H1 (cell line): ENCODE results near the gene LARP6. TPM values are rescaled to one million over a fixed set of nuclear protein-coding genes. Genes with fewer than 3 reads are reported as not detected.

Experiments used
- CTCF ChIA-PET: fragments of 300-600 bp; sonication (Branson Sonifier 250); formaldehyde crosslinking; loops from one replicate; lab custom pipeline; 2021; ENCODE audit not compliant: partially characterized antibody; lab: Charles Lee
- POLR2A ChIA-PET: fragments of 300-600 bp; sonication (Branson Sonifier 250); formaldehyde crosslinking; loops from one replicate; lab custom pipeline; 2021; ENCODE audit warnings: inconsistent platforms; ENCODE audit not compliant: partially characterized antibody; lab: Charles Lee
- DNase-seq, 2 experiments: peaks; one replicate each; pipeline versions ENCODE4 v3.0.0 to v3.0.0-alpha.2; 2010 to 2022; ENCODE audit warnings: low spot score in 2 of 2, low read depth in 1 of 2, mixed read lengths in 1 of 2
- FAIRE-seq: peaks from 2 replicates; lab custom pipeline; 2011; peaks lifted over from hg19 to GRCh38; lab: Jason Lieb, UNC
- H2AFZ ChIP-seq: 2 replicates; pipeline ENCODE4 v1.8.1; 2012; ENCODE audit warnings: low read length, inconsistent platforms
- H2AK5ac ChIP-seq: 2 replicates; pipeline ENCODE4 v1.6.1; 2013; ENCODE audit warnings: low read depth, low read length
- H2BK120ac ChIP-seq: replicated peaks from 2 replicates; pipeline ENCODE3; 2013; ENCODE audit warnings: low read depth, low read length, inconsistent platforms
- H2BK12ac ChIP-seq: 2 replicates; pipeline ENCODE4 v1.6.1; 2013; ENCODE audit warnings: low read depth, low read length
- H2BK15ac ChIP-seq: 2 replicates; pipeline ENCODE4 v1.6.1; 2013; ENCODE audit warnings: low read length
- H2BK20ac ChIP-seq: 2 replicates; pipeline ENCODE4 v1.6.1; 2013; ENCODE audit warnings: low read length
- H2BK5ac ChIP-seq: 2 replicates; pipeline ENCODE4 v1.6.1; 2013; ENCODE audit warnings: low read depth, low read length
- H3K14ac ChIP-seq: 2 replicates; pipeline ENCODE4 v1.6.1; 2013; ENCODE audit warnings: inconsistent platforms; ENCODE audit not compliant: insufficient read length
- H3K18ac ChIP-seq: 2 replicates; pipeline ENCODE4 v1.6.1; 2013; ENCODE audit warnings: low read length; ENCODE audit errors: extremely low read depth
- H3K23ac ChIP-seq: 2 replicates; pipeline ENCODE4 v1.6.1; 2013; ENCODE audit warnings: inconsistent platforms; ENCODE audit not compliant: insufficient read length
- H3K23me2 ChIP-seq: 2 replicates; pipeline ENCODE4 v1.6.1; 2013; ENCODE audit warnings: low read depth, low read length
- H3K27ac ChIP-seq: 2 replicates; pipeline ENCODE4 v1.6.1; 2011; ENCODE audit warnings: low read depth, low read length, inconsistent platforms
- H3K27me3 ChIP-seq, 4 experiments: replicated peaks in 1 of 4; 1 replicate in 1 of 4; 2 replicates in 3 of 4; pipeline versions ENCODE4 v1.6.1 to v1.8.1; 2011 to 2013; ENCODE audit warnings: low read length in 3 of 4, mild to moderate bottlenecking in 3 of 4, inconsistent platforms in 2 of 4, mixed read lengths in 2 of 4, moderate library complexity in 1 of 4; ENCODE audit not compliant: control insufficient read depth in 3 of 4, insufficient read depth in 3 of 4; ENCODE audit errors: extremely low read depth in 1 of 4
- H3K36me3 ChIP-seq, 4 experiments: 2 replicates each; pipeline versions ENCODE4 v1.6.1 to v1.8.1; 2011 to 2013; ENCODE audit warnings: mild to moderate bottlenecking in 4 of 4, low read length in 3 of 4, moderate library complexity in 2 of 4, control low read depth in 1 of 4, inconsistent platforms in 1 of 4; ENCODE audit not compliant: insufficient read depth in 4 of 4, control insufficient read depth in 2 of 4
- H3K4ac ChIP-seq: replicated peaks from 2 replicates; pipeline ENCODE3; 2013; ENCODE audit warnings: low read length, low read depth, mixed read lengths, inconsistent platforms; ENCODE audit not compliant: insufficient read length
- H3K4me1 ChIP-seq, 4 experiments: replicated peaks in 1 of 4; 1 replicate in 1 of 4; 2 replicates in 3 of 4; pipeline versions ENCODE4 v1.6.1 to v1.8.1; 2011 to 2013; ENCODE audit warnings: low read length in 3 of 4, inconsistent platforms in 2 of 4, mixed read lengths in 1 of 4; ENCODE audit not compliant: insufficient read depth in 4 of 4, control insufficient read depth in 3 of 4
- H3K4me2 ChIP-seq, 2 experiments: 2 replicates each; pipeline versions ENCODE4 v1.6.1 to v1.8.1; 2011 to 2013; ENCODE audit warnings: low read depth in 2 of 2, low read length in 2 of 2, control low read depth in 1 of 2, inconsistent platforms in 1 of 2, mild to moderate bottlenecking in 1 of 2; ENCODE audit not compliant: insufficient read depth in 1 of 2
- H3K4me3 ChIP-seq, 4 experiments: fragments of 200-600, 300-600 bp in 1 of 4; sonication (generic), shearing (Covaris generic), sonication (Bioruptor Twin) in 1 of 4; 2 replicates each; pipeline versions ENCODE4 v1.5.1 to v1.8.1; 2011 to 2016; ENCODE audit warnings: low read length in 4 of 4, low read depth in 3 of 4, control low read depth in 2 of 4, inconsistent platforms in 2 of 4, mild to moderate bottlenecking in 2 of 4, mixed read lengths in 1 of 4, moderate library complexity in 1 of 4; ENCODE audit not compliant: insufficient read depth in 2 of 4; ENCODE audit errors: extremely low read depth in 1 of 4
- H3K56ac ChIP-seq: replicated peaks from 2 replicates; pipeline ENCODE3; 2013; ENCODE audit warnings: low read depth, mild to moderate bottlenecking, mixed read lengths, low read length, inconsistent platforms; ENCODE audit not compliant: insufficient read length
- H3K79me1 ChIP-seq: 2 replicates; pipeline ENCODE4 v1.6.1; 2013; ENCODE audit warnings: low read depth, low read length, control low read depth
- H3K79me2 ChIP-seq, 2 experiments: 2 replicates each; pipeline versions ENCODE4 v1.6.1 to v1.8.1; 2012 to 2013; ENCODE audit warnings: low read length in 2 of 2, mild to moderate bottlenecking in 2 of 2, inconsistent platforms in 1 of 2; ENCODE audit not compliant: insufficient read depth in 2 of 2, control insufficient read depth in 1 of 2
- H3K9ac ChIP-seq, 4 experiments: replicated peaks in 1 of 4; 1 replicate in 1 of 4; 2 replicates in 3 of 4; pipeline versions ENCODE4 v1.6.1 to v1.8.1; 2011 to 2013; ENCODE audit warnings: low read depth in 3 of 4, low read length in 3 of 4, control low read depth in 2 of 4, mild to moderate bottlenecking in 2 of 4, moderate library complexity in 2 of 4, inconsistent platforms in 1 of 4; ENCODE audit errors: extremely low read depth in 1 of 4
- H3K9me3 ChIP-seq, 2 experiments: 2 replicates each; pipeline versions ENCODE4 v1.6.1 to v1.8.1; 2012 to 2013; ENCODE audit warnings: mild to moderate bottlenecking in 2 of 2, moderate library complexity in 2 of 2, control low read depth in 1 of 2, inconsistent platforms in 1 of 2, low read depth in 1 of 2, low read length in 1 of 2, mixed read lengths in 1 of 2; ENCODE audit not compliant: insufficient read depth in 2 of 2
- H4K20me1 ChIP-seq, 2 experiments: replicated peaks in 1 of 2; 2 replicates each; pipeline versions ENCODE3 to v1.8.1; 2011 to 2013; ENCODE audit warnings: inconsistent platforms in 2 of 2, low read length in 2 of 2, mild to moderate bottlenecking in 1 of 2; ENCODE audit not compliant: insufficient read depth in 2 of 2, control insufficient read depth in 1 of 2
- H4K5ac ChIP-seq: 2 replicates; pipeline ENCODE4 v1.6.1; 2013; ENCODE audit warnings: low read length, low read depth, mixed read lengths, inconsistent platforms; ENCODE audit not compliant: insufficient read length
- H4K8ac ChIP-seq: 2 replicates; pipeline ENCODE4 v1.8.0; 2013; ENCODE audit warnings: mild to moderate bottlenecking, moderate library complexity, low read length, inconsistent platforms; ENCODE audit not compliant: insufficient read depth; ENCODE audit errors: extremely low read depth
- H4K91ac ChIP-seq: replicated peaks from 2 replicates; pipeline ENCODE3; 2013; ENCODE audit warnings: low read length, mixed read lengths, inconsistent platforms; ENCODE audit not compliant: insufficient read length
- ATF2 ChIP-seq: IDR thresholded peaks from 2 replicates; pipeline ENCODE4 v1.6.1; 2012; ENCODE audit warnings: low read length, inconsistent platforms
- BACH1 ChIP-seq: IDR thresholded peaks from 2 replicates; pipeline ENCODE4 v1.6.1; 2012; ENCODE audit warnings: low read length, improper control_type of control experiment
- CBX8 ChIP-seq: fragments of 300-800, 300-1000 bp; sonication (generic); IDR thresholded peaks from 2 replicates; pipeline ENCODE4 v1.7.1; 2016; ENCODE audit warnings: low read depth, low read length, borderline replicate concordance
- CHD2 ChIP-seq: IDR thresholded peaks from 2 replicates; pipeline ENCODE4 v1.6.1; 2012; ENCODE audit warnings: low read length, improper control_type of control experiment
- CREB1 ChIP-seq: IDR thresholded peaks from 2 replicates; pipeline ENCODE4 v1.6.1; 2012; ENCODE audit warnings: inconsistent platforms
- EP300 ChIP-seq, 2 experiments: IDR thresholded peaks; 1 replicate in 1 of 2; 2 replicates in 1 of 2; pipeline ENCODE4 v1.6.1; 2011 to 2012; ENCODE audit warnings: low read depth in 2 of 2, low read length in 2 of 2, mild to moderate bottlenecking in 2 of 2, borderline replicate concordance in 1 of 2, inconsistent platforms in 1 of 2, moderate library complexity in 1 of 2
- HDAC6 ChIP-seq: IDR thresholded peaks from one replicate; pipeline ENCODE4 v1.7.1; 2012; ENCODE audit warnings: low read depth, mild to moderate bottlenecking, inconsistent platforms, low read length, moderate library complexity
- RAD21 ChIP-seq, 2 experiments: IDR thresholded peaks in 1 of 2; conservative IDR thresholded peaks in 1 of 2; 2 replicates each; pipeline ENCODE4 v1.6.1; 2011; ENCODE audit warnings: low read depth in 2 of 2, low read length in 2 of 2, improper control_type of control experiment in 1 of 2, inconsistent platforms in 1 of 2, mild to moderate bottlenecking in 1 of 2, moderate library complexity in 1 of 2
- SUZ12 ChIP-seq: fragments of 200-600 bp; sonication (generic); IDR thresholded peaks from 2 replicates; pipeline ENCODE4 v1.6.1; 2012; ENCODE audit warnings: mild to moderate bottlenecking, inconsistent platforms, low read length, moderate library complexity, mixed read lengths
- TBP ChIP-seq: IDR thresholded peaks from 2 replicates; pipeline ENCODE4 v1.6.1; 2011; ENCODE audit warnings: low read depth, low read length, improper control_type of control experiment
- WGBS, 2 experiments: shearing (Covaris generic) in 1 of 2; methylation state at CpG; one replicate each; pipeline versions ENCODE4 v1.1.6 to v1.1.7; 2013 to 2015; ENCODE audit warnings: low lambda C conversion rate in 2 of 2, mixed read lengths in 2 of 2, inconsistent platforms in 1 of 2, low coverage in 1 of 2, missing lambda C conversion rate in 1 of 2; ENCODE audit not compliant: insufficient replicate concordance in 2 of 2, insufficient coverage in 1 of 2, insufficient read length in 1 of 2; ENCODE audit errors: extremely low coverage in 1 of 2, missing lambda C conversion rate in 1 of 2; 5-methylcytosine and 5-hydroxymethylcytosine counted together
- polyA plus RNA-seq, 7 experiments: library from polyadenylated mRNA; depleted of rRNA in 3 of 7; stranded (reverse) in 5 of 7; unstranded in 2 of 7; fragments of >200 nt in 5 of 7; fragments of 200-250 nt in 2 of 7; gene quantifications; 1 replicate in 5 of 7; 2 replicates in 1 of 7; 4 replicates in 1 of 7; pipeline versions ENCODE4 v1.2.1 to v1.2.3, GENCODE V29; 2011 to 2013; ENCODE audit warnings: missing spikeins in 2 of 7, mixed read lengths in 2 of 7
- total RNA-seq: library from RNA; stranded (reverse); fragmentation: NEBNext Ultra II Directional; extraction: Animal tissue kit (Norgen Biotek cat#: 25700); gene quantifications from 2 replicates; pipeline ENCODE4 v1.2.1, GENCODE V29; 2021

LARP6 gene
- total and polyA plus RNA-seq, 2 of the 8 experiments (the other 6 are each of a cell fraction or from before 2014, with no cell fraction given): 21.0 to 24.7 TPM

- Histone ChIP-seq H2BK20ac (no peak overlapping the region), H3K23ac (no peak overlapping the region), H2BK5ac (no peak overlapping the region), H3K18ac (no peak overlapping the region), H4K5ac (no peak overlapping the region), H3K23me2 (0 out of 2 replicates have a peak, but pooled peaks cover 3% of the 10 kb centered on the region), H3K56ac (no peak overlapping the region), H4K8ac (no peak overlapping the region; the same call in 1 of the 2 replicates), H3K27me3 (no peaks in the 10 kb centered on the region), H2AK5ac (no peak overlapping the region), H3K79me1 (no peaks in the 10 kb centered on the region), H2BK15ac (no peak overlapping the region), H3K4me1 (no peaks in the 10 kb centered on the region), H3K36me3 (no peaks in the 10 kb centered on the region), H3K4me3 (no peak overlapping the region), H3K9ac (no peak overlapping the region), H4K91ac (no peak overlapping the region), H2BK12ac (no peak overlapping the region), H2AFZ (no peak overlapping the region), H3K27ac (no peak overlapping the region), H3K9me3 (no peaks in the 10 kb centered on the region; a peak in 1 of 4 replicates), H3K4me2 (no peak overlapping the region), H3K14ac (no peak overlapping the region), H3K79me2 (no peaks in the 10 kb centered on the region), H4K20me1 (no peaks in the 10 kb centered on the region), H2BK120ac (no peak overlapping the region), H3K4ac (no peak overlapping the region)
- ChIA-PET CTCF (interaction anchor here (0.6 to 3.0 kb wide), 9 partner anchors 10 to 944 kb away, joined by 3 to 17 read pairs (median 4); no protein-coding TSS in a partner anchor), POLR2A (interaction anchor here (0.7 kb wide), 1 partner anchor 50 kb away, joined by 3 read pairs; no protein-coding TSS in a partner anchor)
- FAIRE-seq (no peak), DNase-seq (no peak)
- 86% methylated on average over 9 of the region's 9 CpGs; no CpG with 5 or more reads in 1 of the 2 experiments for WGBS, 2 experiments
- TF ChIP-seq BACH1 (no peak), CREB1 (no peak), HDAC6 (no peak), CHD2 (no peak), ATF2 (no peak), CBX8 (no peak), EP300 (IDR thresholded peaks at IDR 0.05; ENCODE audit: borderline replicate concordance in 1 of 2, low read depth in 2 of 2, low read length in 2 of 2) (no peak), SUZ12 (no peak), TBP (no peak), RAD21 (IDR thresholded peaks at IDR 0.05 in 1 of 2, conservative IDR thresholded peaks at IDR 0.05 in 1 of 2; ENCODE audit: low read depth in 2 of 2, low read length in 2 of 2) (no peak)
Measured at GRCh38 chr15:70799667-70800450, 54.1 kb downstream of the LARP6 start.
